Neuronal stem cell (in vitro differentiated cells): ENCODE results near the gene PALMD.

Source experiments
- DNase-seq: peaks from one replicate; pipeline ENCODE4 v3.0.0-alpha.2; 2013; ENCODE audit warnings: low spot score
- H2AFZ ChIP-seq: one replicate; pipeline ENCODE4 v1.6.1; 2013; ENCODE audit warnings: mild to moderate bottlenecking, low read length, inconsistent platforms
- H2AK5ac ChIP-seq: 2 replicates; pipeline ENCODE4 v1.6.1; 2013; ENCODE audit warnings: low read depth, mild to moderate bottlenecking, inconsistent platforms, low read length, moderate library complexity, mixed read lengths
- H2BK120ac ChIP-seq: 2 replicates; pipeline ENCODE4 v1.6.1; 2013; ENCODE audit warnings: low read depth, mild to moderate bottlenecking, inconsistent platforms, low read length, moderate library complexity, mixed read lengths
- H2BK12ac ChIP-seq: one replicate; pipeline ENCODE4 v1.6.1; 2013; ENCODE audit warnings: low read length, inconsistent platforms
- H2BK15ac ChIP-seq: 2 replicates; pipeline ENCODE4 v1.6.1; 2013; ENCODE audit warnings: mild to moderate bottlenecking, low read length, inconsistent platforms, mixed read lengths
- H2BK5ac ChIP-seq: one replicate; pipeline ENCODE4 v1.6.1; 2013; ENCODE audit warnings: inconsistent platforms, mild to moderate bottlenecking, low read length, moderate library complexity
- H3K14ac ChIP-seq: one replicate; pipeline ENCODE4 v1.6.1; 2013; ENCODE audit warnings: low read length, inconsistent platforms
- H3K18ac ChIP-seq: 2 replicates; pipeline ENCODE4 v1.6.1; 2013; ENCODE audit warnings: low read length, inconsistent platforms
- H3K23ac ChIP-seq: 2 replicates; pipeline ENCODE4 v1.6.1; 2013; ENCODE audit warnings: low read depth, mild to moderate bottlenecking, mixed read lengths, low read length, inconsistent platforms; ENCODE audit not compliant: poor library complexity
- H3K27ac ChIP-seq: replicated peaks from 3 replicates; pipeline ENCODE4 v1.5.1; 2013; ENCODE audit warnings: low read length, inconsistent platforms
- H3K27me3 ChIP-seq, 3 experiments: 2 replicates each; pipeline ENCODE4 v1.6.1; 2013; ENCODE audit warnings: low read length in 3 of 3, mild to moderate bottlenecking in 2 of 3, inconsistent platforms in 1 of 3, low read depth in 1 of 3, mixed read lengths in 1 of 3, moderate library complexity in 1 of 3; ENCODE audit not compliant: control insufficient read depth in 3 of 3, insufficient read depth in 3 of 3
- H3K36me3 ChIP-seq, 2 donors: replicated peaks in 1 of 2; 2 replicates each; pipeline ENCODE4 v1.6.1; 2013; ENCODE audit warnings: low read length in 2 of 2; ENCODE audit not compliant: control insufficient read depth in 2 of 2, insufficient read depth in 2 of 2
- H3K4ac ChIP-seq: 2 replicates; pipeline ENCODE4 v1.6.1; 2013; ENCODE audit warnings: inconsistent platforms, mild to moderate bottlenecking, low read length, moderate library complexity
- H3K4me1 ChIP-seq, 2 donors: 1 replicate in 1 of 2; 2 replicates in 1 of 2; pipeline ENCODE4 v1.6.1; 2013; ENCODE audit warnings: low read length in 2 of 2, low read depth in 1 of 2; ENCODE audit not compliant: control insufficient read depth in 2 of 2, insufficient read depth in 1 of 2
- H3K4me2 ChIP-seq: one replicate; pipeline ENCODE4 v1.6.1; 2013; ENCODE audit warnings: mild to moderate bottlenecking, low read length, inconsistent platforms; ENCODE audit not compliant: insufficient read depth, poor library complexity, severe bottlenecking
- H3K4me3 ChIP-seq, 2 donors: 2 replicates each; pipeline ENCODE4 v1.5.1; 2013; ENCODE audit warnings: low read length in 2 of 2, mild to moderate bottlenecking in 2 of 2, inconsistent platforms in 1 of 2, moderate library complexity in 1 of 2
- H3K79me1 ChIP-seq: one replicate; pipeline ENCODE4 v1.6.1; 2013; ENCODE audit warnings: low read depth, mild to moderate bottlenecking, inconsistent platforms, low read length, moderate library complexity
- H3K9ac ChIP-seq: one replicate; pipeline ENCODE4 v1.6.1; 2013; ENCODE audit warnings: mild to moderate bottlenecking, low read depth, low read length, inconsistent platforms; ENCODE audit not compliant: poor library complexity
- H3K9me3 ChIP-seq, 2 donors: replicated peaks in 1 of 2; 2 replicates each; pipeline versions ENCODE3 to v1.6.1; 2013; ENCODE audit warnings: low read length in 2 of 2, mild to moderate bottlenecking in 2 of 2, inconsistent platforms in 1 of 2, low read depth in 1 of 2, mixed read lengths in 1 of 2, moderate library complexity in 1 of 2; ENCODE audit not compliant: control insufficient read depth in 2 of 2, insufficient read depth in 1 of 2
- H4K8ac ChIP-seq: one replicate; pipeline ENCODE4 v1.6.1; 2013; ENCODE audit warnings: low read depth, mild to moderate bottlenecking, inconsistent platforms, low read length, moderate library complexity
- H4K91ac ChIP-seq: one replicate; pipeline ENCODE4 v1.6.1; 2013; ENCODE audit warnings: low read length, low read depth, mild to moderate bottlenecking, inconsistent platforms; ENCODE audit not compliant: poor library complexity
- WGBS, 2 donors: extraction: QIAGEN DNeasy Blood & Tissue Kit; methylation state at CpG; one replicate each; pipeline ENCODE4 v1.1.7; 2013; ENCODE audit warnings: missing lambda C conversion rate in 2 of 2, mixed read lengths in 1 of 2; ENCODE audit not compliant: insufficient read length in 2 of 2, insufficient replicate concordance in 1 of 2; ENCODE audit errors: extremely low coverage in 2 of 2; 5-methylcytosine and 5-hydroxymethylcytosine counted together

Gene PALMD

DNA sequence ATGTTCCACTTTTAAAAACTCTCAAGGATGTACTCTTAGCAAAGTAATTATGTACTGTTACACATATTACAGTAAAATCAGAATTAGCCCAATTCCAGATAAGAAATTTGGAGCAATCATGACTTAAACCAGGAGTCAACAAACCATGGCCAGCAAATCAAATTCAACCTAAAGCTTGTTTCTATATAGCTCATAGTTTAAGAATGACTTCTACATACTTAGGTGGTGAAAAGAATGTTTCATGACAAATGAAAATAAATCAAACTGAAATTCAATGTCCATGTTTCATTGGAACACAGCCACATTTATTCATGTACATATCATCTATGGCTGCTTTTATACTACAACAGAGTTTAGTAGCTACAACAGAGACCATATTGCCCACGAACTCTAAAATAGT, 85.5 kb downstream of the PALMD start:
- Histone ChIP-seq H2BK120ac (no peak overlapping the region), H3K79me1 (no peaks in the 10 kb centered on the region), H3K9ac (no peak overlapping the region), H4K91ac (no peak overlapping the region), H2BK12ac (no peak overlapping the region), H3K27ac (no peak overlapping the region), H3K36me3 (no peaks in the 10 kb centered on the region), H3K14ac (no peak overlapping the region), H2BK5ac (no peak overlapping the region), H3K4me2 (no peak overlapping the region), H3K4me3 (no peak overlapping the region), H2AK5ac (no peak overlapping the region), H3K9me3 (no peaks in the 10 kb centered on the region), H3K23ac (no peak overlapping the region), H2AFZ (no peak overlapping the region), H4K8ac (no peak overlapping the region), H3K4me1 (peaks cover 3 to 11% of the 10 kb centered on the region in 2 donors), H2BK15ac (no peak overlapping the region), H3K4ac (no peak overlapping the region), H3K27me3 (no peaks in the 10 kb centered on the region), H3K18ac (no peak overlapping the region)
- WGBS, 2 donors = no CpG with 5 or more reads among the region's 1 CpG
- no peak for DNase-seq

DNA sequence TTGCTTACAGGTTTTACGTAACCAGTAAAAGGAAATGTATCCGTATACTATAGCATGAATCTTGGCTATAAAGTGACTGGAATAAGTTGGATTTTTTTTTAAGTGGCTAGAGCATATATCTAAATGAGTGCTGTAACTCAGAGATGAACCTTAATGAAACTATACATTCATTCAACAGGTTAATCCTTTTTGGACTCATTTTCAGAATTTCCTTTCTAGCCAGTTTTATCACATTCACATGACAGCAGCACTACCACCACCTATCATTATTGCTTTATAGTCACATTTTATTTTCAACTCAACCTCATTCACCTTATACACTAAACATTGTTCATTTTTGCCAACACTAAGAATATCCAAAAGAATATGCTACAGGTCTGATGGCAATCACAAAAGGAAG, 89.9 kb downstream of the PALMD start:
- Histone ChIP-seq H3K18ac (no peak overlapping the region), H4K91ac (no peak overlapping the region), H3K9ac (no peak overlapping the region), H3K4me1 (no peaks in the 10 kb centered on the region), H3K27ac (no peak overlapping the region), H2BK120ac (no peak overlapping the region), H3K4ac (no peak overlapping the region), H2AK5ac (no peak overlapping the region), H3K4me3 (no peak overlapping the region), H3K27me3 (no peaks in the 10 kb centered on the region), H4K8ac (no peak overlapping the region), H3K4me2 (no peak overlapping the region), H2BK12ac (no peak overlapping the region), H3K36me3 (peaks cover 0 to 6% of the 10 kb centered on the region in 2 donors), H3K23ac (no peak overlapping the region), H2AFZ (no peak overlapping the region), H3K14ac (no peak overlapping the region), H3K79me1 (no peaks in the 10 kb centered on the region), H3K9me3 (no peaks in the 10 kb centered on the region), H2BK5ac (no peak overlapping the region), H2BK15ac (no peak overlapping the region)
- DNase-seq = no peak
- no CpG with 5 or more reads among the region's 2 CpGs for WGBS, 2 donors

DNA sequence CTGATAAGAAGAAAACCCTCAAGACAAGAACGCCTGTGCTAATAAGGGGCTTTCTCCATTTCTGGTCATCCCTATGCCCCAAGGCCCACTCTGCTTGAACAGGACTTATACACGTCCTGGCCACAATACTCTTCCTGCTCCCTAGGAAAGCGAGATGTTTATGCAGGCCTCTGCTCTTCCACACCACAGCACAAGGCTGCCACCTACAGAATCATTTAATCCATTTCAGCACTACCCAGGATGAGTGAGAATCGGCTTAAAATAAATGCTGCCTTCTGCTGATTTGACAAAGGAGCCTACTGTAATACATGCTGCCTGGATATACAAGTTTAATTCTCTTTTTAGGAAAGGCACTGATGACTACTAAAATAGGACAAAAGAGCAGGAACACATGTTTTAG, 91.1 kb downstream of the PALMD start:
- peak; percentile 21 for DNase-seq
- no CpG with 5 or more reads among the region's 4 CpGs for WGBS, 2 donors
- no peak overlapping the region for H3K23ac ChIP-seq

DNA sequence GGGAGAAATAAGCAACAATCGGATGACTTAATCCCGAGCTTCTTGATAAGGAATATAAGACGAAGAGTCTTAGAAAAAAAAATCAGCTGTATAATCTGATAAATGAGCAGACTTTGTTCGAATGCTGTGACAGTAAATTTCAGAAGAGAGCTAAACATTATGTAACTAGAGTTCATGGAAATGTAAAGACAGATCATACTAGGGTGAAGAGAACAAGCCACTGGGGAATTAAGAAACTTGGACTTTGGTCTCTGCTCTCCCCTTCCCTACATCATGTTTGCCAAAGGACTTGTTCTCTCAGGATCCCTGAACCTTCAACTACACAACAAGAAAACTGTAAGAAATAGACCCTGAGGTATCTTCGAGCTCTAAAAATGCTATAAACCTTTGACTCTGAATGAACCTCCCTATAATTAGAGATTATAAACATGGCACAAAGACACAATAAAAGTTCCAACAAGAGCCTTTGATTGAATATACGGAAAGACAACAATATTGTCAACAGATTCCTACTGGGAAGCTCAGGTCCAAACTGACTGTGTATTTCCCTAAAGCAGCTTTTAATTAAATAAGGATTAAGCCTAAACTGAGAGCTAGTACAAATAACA, 93.0 kb downstream of the PALMD start:
- no peak overlapping the region for H3K4ac ChIP-seq

More for the DNA sequence above, 91.1 kb downstream of the PALMD start:
- no peaks in the 10 kb centered on the region for H3K27me3 ChIP-seq
- H3K4ac ChIP-seq = no peak overlapping the region
- H3K14ac ChIP-seq = no peak overlapping the region
- peaks cover 0 to 13% of the 10 kb centered on the region in 2 donors for H3K36me3 ChIP-seq
- no peak overlapping the region for H2BK12ac ChIP-seq
- no peaks in the 10 kb centered on the region for H3K4me1 ChIP-seq
- H3K9ac ChIP-seq = no peak overlapping the region
- H2BK5ac ChIP-seq = no peak overlapping the region
- H3K4me3 ChIP-seq = no peak overlapping the region
- H2BK15ac ChIP-seq = no peak overlapping the region
- H3K79me1 ChIP-seq = no peaks in the 10 kb centered on the region
- no peak overlapping the region for H3K18ac ChIP-seq
- no peak overlapping the region for H3K27ac ChIP-seq
- H2BK120ac ChIP-seq = no peak overlapping the region
- H2AFZ ChIP-seq = no peak overlapping the region
- no peak overlapping the region for H2AK5ac ChIP-seq
- no peaks in the 10 kb centered on the region for H3K9me3 ChIP-seq
- no peak overlapping the region for H4K8ac ChIP-seq
- no peak overlapping the region for H3K4me2 ChIP-seq
- no peak overlapping the region for H4K91ac ChIP-seq

More for the DNA sequence above, 93.0 kb downstream of the PALMD start:
- Histone ChIP-seq H3K79me1 (no peaks in the 10 kb centered on the region), H3K4me3 (no peak overlapping the region), H4K91ac (no peak overlapping the region), H3K18ac (no peak overlapping the region), H2AK5ac (no peak overlapping the region), H3K27ac (no peak overlapping the region), H3K36me3 (peaks cover 0 to 14% of the 10 kb centered on the region in 2 donors), H2BK12ac (no peak overlapping the region), H3K9me3 (no peaks in the 10 kb centered on the region), H3K14ac (no peak overlapping the region), H4K8ac (no peak overlapping the region), H2AFZ (no peak overlapping the region), H3K27me3 (no peaks in the 10 kb centered on the region), H3K23ac (no peak overlapping the region), H2BK5ac (no peak overlapping the region), H3K9ac (no peak overlapping the region), H3K4me2 (no peak overlapping the region), H2BK120ac (no peak overlapping the region), H2BK15ac (no peak overlapping the region), H3K4me1 (no peaks in the 10 kb centered on the region)
- DNase-seq = no peak
- no CpG with 5 or more reads among the region's 6 CpGs for WGBS, 2 donors
